GM06990 (cell line): Measurements from ENCODE around the gene LMO3.

Source experiments
- DNase-seq: peaks from one replicate; pipeline ENCODE4 v3.0.0-alpha.2; 2011; ENCODE audit not compliant: insufficient read length; ENCODE audit errors: extremely low read depth
- H3K27me3 ChIP-seq: replicated peaks from 2 replicates; pipeline ENCODE4 v1.6.0; 2011; ENCODE audit warnings: low read length; ENCODE audit not compliant: control insufficient read depth, insufficient read depth
- H3K36me3 ChIP-seq: 2 replicates; pipeline ENCODE4 v1.5.1; 2011; ENCODE audit warnings: low read length; ENCODE audit not compliant: control insufficient read depth, insufficient read depth
- H3K4me3 ChIP-seq: replicated peaks from 2 replicates; pipeline ENCODE4 v1.5.1; 2011; ENCODE audit warnings: low read depth, mild to moderate bottlenecking, control low read depth, low read length
- TF ChIP-seq, protein P1 (sequence below): IDR thresholded peaks from 2 replicates; pipeline ENCODE4 v1.5.1; 2011; ENCODE audit warnings: low read length, control low read depth, mild to moderate bottlenecking, inconsistent platforms; ENCODE audit not compliant: insufficient read depth, poor library complexity, severe bottlenecking

LMO3 gene

DNA sequence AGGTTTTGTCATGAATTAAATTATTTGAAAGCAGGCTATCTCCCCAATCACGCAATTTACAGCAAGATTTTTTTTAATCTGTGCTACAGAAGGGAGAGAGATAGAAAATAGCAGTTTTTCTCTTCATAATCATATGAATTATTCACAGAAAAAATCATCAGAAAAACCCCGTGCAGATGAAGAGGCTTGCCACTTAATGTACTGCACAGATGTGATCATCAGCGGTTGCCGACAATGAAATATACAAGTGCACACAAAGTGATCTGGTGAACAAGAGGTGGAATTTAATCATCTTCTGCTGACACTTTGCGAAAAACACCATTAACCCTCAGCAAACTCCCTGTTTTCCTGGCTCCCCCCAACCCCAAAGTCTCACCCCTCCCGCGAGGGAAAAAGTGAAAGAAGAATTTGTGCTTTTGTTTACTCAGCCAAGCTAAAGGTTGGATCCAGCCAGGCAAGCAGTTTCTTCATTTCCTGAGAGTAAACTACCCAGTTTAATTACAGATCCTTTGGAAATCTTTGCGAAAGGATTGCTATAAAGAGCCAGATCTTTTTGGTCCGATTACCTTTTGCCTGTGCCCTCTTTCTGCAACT, 3.1 kb upstream of the LMO3 start:
- H3K27me3 ChIP-seq, result no peaks in the 10 kb centered on the region; the same call in 1 of the 2 replicates
- H3K36me3 ChIP-seq, result no peaks in the 10 kb centered on the region
- H3K4me3 ChIP-seq, result peak overlapping the region; percentile 25; the same call in 1 of the 2 replicates
- TF ChIP-seq, protein P1, sequence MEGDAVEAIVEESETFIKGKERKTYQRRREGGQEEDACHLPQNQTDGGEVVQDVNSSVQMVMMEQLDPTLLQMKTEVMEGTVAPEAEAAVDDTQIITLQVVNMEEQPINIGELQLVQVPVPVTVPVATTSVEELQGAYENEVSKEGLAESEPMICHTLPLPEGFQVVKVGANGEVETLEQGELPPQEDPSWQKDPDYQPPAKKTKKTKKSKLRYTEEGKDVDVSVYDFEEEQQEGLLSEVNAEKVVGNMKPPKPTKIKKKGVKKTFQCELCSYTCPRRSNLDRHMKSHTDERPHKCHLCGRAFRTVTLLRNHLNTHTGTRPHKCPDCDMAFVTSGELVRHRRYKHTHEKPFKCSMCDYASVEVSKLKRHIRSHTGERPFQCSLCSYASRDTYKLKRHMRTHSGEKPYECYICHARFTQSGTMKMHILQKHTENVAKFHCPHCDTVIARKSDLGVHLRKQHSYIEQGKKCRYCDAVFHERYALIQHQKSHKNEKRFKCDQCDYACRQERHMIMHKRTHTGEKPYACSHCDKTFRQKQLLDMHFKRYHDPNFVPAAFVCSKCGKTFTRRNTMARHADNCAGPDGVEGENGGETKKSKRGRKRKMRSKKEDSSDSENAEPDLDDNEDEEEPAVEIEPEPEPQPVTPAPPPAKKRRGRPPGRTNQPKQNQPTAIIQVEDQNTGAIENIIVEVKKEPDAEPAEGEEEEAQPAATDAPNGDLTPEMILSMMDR, result no peak
- DNase-seq, result no peak

GRCh38 chr12:16607906-16608775, 2.2 kb upstream of the LMO3 start:
- DNase-seq, result no peak
- Histone ChIP-seq H3K27me3 (no peaks in the 10 kb centered on the region; the same call in 1 of the 2 replicates), H3K4me3 (no peak overlapping the region), H3K36me3 (no peaks in the 10 kb centered on the region)
- TF ChIP-seq, protein P1, result no peak

DNA sequence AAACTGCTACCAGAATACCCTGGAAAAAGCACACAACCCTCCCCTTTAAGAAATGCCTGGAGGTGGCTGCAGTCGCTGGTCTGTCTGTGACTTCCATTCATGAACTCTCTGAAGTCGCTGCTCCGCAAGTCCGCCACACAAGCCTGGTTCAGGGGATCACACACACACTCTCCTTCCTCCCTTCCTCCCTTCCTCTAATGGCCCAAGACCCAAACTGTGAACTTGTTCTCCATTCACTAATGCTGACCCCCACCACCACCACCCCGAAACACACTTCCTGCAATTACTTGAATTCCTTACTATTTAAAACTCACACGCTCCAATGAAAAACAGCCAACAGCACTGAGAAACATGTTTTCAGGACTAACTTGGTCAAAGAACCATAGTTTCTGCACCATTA, 1.0 kb upstream of the LMO3 start:
- H3K4me3 ChIP-seq, result no peak overlapping the region
- H3K36me3 ChIP-seq, result no peaks in the 10 kb centered on the region

GRCh38 chr12:16606201-16606849, 363 bp upstream of the LMO3 start:
- H3K27me3 ChIP-seq, result no peaks in the 10 kb centered on the region; the same call in 1 of the 2 replicates
- peak overlapping the region; percentile 32 for H3K4me3 ChIP-seq
- no peaks in the 10 kb centered on the region for H3K36me3 ChIP-seq
- peak; percentile 4 for DNase-seq
- TF ChIP-seq, protein P1, result no peak

More for the DNA sequence above, 1.0 kb upstream of the LMO3 start:
- no peaks in the 10 kb centered on the region; the same call in 1 of the 2 replicates for H3K27me3 ChIP-seq
- TF ChIP-seq, protein P1, result no peak
- no peak for DNase-seq

GRCh38 chr12:16605642-16606116, 283 bp downstream of the LMO3 start:
- no peak for DNase-seq
- Histone ChIP-seq H3K27me3 (no peaks in the 10 kb centered on the region; the same call in 1 of the 2 replicates), H3K36me3 (no peaks in the 10 kb centered on the region), H3K4me3 (peak overlapping the region; percentile 32)
- TF ChIP-seq, protein P1, result no peak
